Non-pigmented ciliary epithelial cell (primary cell): Measurements from ENCODE around the gene CEP20.

Source experiments
- DNase-seq: peaks from one replicate; pipeline ENCODE4 v3.0.0-alpha.2; 2010; ENCODE audit warnings: low read depth

The CEP20 gene

GRCh38 chr16:15830832-15831451 is 57.5 kb downstream of the CEP20 start:
- DNase-seq = no peak

DNA sequence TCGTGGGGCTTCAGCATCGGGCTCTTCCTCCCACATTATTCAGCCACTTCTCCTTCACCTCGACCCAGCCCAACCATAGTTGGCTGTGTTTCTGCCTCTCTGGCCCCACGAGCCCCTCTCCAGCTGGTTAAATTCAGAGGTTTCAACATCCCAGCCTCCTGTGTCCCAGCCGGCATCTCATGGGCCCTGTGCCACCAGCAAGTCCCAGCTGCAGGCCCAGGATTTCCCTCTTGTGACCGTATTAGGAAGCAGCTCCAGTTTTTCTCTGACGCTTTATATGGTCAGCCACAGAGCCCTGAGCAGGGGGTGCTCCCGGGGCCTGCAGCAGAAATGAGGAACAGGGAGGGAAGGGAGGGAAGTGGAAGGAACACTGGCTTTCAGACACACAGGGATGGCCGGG is 58.9 kb downstream of the CEP20 start:
- no peak for DNase-seq

- no peak for DNase-seq
Measured at GRCh38 chr16:15827709-15828343, 60.6 kb downstream of the CEP20 start.

GRCh38 chr16:15827299-15827698 is 61.1 kb downstream of the CEP20 start:
- DNase-seq = no peak

DNA sequence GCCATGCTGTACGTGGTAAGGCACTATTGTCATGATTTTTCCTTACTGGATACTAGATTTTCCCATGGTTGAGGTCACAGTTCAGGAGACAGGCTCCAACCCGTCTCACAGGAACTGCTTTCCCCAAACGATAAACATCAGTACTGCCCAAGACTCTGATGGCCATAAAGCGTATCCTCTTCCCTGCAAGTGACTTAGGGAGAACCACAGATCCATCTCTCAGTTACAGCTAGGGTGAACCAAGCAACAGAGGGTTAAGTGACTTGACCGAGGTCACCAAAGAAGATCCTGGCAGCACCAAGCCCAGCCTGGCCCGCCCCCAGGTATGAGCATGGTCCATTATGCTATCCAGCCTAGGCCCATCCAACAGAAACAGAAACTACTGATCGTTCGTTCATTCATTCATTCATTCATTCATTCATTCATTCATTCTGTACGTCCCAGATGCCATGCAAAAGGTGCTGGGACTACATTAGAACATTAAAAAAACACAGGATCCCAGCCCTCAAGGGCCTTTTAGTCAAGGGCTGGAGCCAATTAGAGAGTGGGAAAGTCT is 62.6 kb downstream of the CEP20 start:
- no peak for DNase-seq

DNA sequence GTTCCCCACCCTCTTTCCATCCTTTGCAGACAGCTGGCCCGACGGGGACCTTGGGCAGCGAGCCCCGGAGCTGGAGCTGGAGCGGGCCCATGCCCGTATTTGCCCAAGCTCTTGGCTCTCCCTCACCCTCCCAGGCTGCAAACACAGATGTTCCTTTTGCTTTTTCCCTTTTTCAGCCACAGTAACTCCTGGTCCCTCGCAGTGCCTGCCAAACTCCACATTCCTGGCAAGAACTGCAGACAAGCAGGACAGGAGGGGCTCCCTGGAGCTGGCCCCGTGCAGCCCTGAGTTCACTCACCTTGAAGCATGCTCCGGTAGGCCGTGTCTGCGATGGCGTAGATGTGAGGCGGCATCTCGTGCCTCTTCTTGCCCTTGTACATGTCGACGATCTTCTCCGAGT is 65.4 kb downstream of the CEP20 start:
- no peak for DNase-seq

GRCh38 chr16:15820837-15821236 is 67.6 kb downstream of the CEP20 start:
- no peak for DNase-seq

DNA sequence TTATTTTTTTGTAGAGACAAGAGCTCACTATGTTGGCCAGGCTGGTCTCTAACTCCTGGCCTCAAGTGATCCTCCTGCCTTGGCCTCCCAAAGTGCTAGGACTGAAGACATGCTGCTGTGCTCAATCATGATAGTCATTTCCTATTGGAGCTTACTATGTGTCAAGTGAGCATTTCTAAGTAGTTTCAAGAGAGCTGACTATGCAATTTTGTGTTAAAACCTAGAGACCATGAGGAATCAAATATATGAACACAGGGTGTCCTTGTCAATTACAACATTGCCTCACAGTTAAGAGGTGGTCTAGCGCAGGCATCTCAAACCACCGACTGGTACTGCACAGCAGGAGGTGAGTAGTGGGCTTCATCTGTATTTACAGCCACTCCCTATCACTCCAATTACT is 69.4 kb downstream of the CEP20 start:
- DNase-seq = no peak

GRCh38 chr16:15817446-15817845 is 71.0 kb downstream of the CEP20 start:
- no peak for DNase-seq

DNA sequence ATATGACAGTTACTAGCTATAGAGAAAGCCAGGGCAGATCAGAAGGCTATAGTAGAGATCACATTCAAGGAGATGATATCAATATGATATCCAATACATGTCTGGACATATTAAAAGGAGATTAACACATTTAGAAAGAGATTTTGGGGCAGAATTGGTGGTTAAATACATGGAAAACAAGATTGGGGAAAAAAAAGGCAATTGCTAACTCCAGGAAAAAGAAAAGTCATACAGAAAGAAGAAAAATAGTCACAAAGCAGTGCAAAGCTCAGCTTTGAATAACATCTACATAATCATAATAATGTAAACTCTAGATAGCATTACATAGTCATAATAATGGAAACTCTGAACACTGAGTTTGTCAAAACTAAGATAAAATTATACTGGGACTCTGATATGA is 72.2 kb downstream of the CEP20 start:
- no peak for DNase-seq
